Ammon's horn (tissue), 1 donor: Measurements from ENCODE around the gene RAMAC.
"Not testable (repeated sequence)": the region's sequence is repeated elsewhere in the genome, so short reads cannot be mapped to it uniquely, and the experiment has no call there.

Experiments
- DNase-seq: peaks from one replicate; pipeline ENCODE4 v3.0.0-alpha.2; 2016; ENCODE audit warnings: low spot score

RAMAC gene

DNA sequence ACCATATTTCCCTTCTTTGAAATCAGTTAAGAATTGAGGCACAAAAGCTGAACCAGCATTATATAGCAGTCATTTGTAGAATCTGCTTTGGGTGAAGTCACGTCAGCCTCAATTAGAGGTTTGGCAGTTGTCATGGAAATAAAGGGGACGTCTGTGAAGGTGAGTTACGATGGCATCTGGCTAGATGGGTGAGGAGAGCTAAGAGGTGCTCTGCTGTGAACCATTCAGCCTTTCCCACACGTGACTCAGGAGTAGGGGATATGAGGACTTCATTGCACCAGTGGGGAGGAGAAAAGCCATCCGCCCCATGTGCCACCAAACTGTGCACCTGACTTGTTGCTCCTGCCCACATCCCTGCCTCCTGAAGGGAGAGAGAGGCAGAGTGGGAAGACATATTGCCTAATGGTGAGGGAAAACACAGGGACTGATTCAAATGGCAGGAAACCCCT lies 28.2 kb downstream of the RAMAC start:
- no peak for DNase-seq

DNA sequence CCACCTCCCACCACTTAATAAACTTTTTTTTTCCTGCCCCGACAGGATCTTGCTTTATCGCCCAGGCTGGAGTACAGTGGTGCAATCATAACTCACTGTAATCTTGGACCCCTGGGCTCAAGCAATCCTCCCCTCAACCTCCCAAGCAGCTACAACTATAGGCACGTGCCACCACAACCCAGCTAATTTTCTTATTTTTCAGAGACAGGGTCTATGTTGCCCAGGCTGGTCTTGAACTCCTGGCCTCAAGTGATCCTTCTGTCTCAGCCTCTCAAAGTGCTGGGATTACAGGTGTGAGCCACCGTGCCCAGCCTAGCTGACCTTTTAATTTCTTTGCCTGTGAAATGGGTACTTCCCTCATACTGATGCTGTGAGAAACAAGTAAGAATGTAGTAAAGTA lies 29.4 kb downstream of the RAMAC start:
- DNase-seq, result no peak

DNA sequence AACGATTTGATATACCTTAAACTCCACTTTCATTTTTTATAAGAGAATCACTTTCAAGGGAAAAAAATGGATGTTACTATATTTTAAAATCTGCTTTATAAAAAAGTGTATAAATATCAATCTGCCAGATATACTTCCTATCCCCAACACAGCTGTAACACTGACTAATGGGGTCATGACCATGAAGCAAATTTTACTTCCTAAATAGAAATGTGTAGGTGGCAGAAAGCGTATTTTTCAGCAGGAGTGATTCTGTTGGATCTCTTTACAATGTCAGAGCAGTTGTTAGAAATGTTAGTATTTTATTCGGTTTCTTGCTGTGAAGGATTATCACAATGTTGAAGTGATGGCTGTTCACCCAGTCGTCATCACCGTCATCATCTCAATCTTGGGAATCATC lies 30.9 kb downstream of the RAMAC start:
- DNase-seq, result no peak

DNA sequence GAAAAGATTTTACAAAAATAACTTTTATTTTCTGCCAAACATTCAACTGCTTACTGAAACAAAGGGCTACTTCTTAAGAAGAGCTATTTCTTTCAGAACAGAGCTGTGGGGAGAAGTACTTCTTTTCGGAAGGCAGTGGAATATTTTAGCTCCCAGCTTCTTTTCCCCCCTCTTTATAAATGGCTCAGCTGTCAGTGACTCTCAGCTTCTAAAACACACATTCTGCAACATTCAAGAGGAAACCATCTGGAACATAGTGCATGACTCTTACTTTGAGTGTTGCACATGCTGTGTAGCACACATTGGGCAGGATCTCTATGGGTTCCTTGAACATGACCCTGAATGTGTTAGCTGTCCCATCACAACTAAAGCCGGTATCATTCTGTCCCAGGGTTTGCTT lies 32.4 kb downstream of the RAMAC start:
- peak; percentile 60 for DNase-seq

DNA sequence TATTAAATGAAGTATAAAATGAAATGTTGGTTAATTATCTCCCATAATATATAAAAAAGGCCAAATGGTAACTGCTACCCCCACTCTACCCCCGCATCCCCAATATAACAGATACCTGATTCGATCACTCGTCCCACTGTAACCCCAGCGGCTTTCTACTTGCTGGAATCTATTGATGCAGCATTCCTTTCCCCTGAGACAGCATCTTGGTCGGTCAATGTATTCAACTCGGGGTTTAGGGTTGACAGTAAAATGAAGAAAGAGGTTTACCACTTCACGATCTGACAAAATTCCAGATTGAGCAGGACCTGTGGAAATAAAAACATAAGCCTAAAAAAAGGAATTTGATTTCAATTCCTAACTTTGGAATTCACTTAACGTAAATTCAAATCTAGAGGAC lies 44.0 kb downstream of the RAMAC start:
- DNase-seq, result no peak

DNA sequence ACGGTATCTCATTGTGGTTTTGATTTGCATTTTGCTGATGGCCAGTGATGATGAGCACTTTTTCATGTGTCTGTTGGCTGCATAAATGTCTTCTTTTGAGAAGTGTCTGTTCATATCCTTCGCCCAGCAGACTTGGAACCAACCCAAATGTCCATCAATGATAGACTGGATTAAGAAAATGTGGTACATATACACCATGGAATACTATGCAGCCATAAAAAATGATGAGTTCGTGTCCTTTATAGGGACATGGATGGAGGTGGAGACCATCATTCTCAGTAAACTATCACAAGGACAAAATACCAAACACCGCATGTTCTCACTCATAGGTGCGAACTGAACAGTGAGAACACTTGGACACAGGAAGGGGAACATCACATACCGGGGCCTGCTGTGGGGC lies 45.2 kb downstream of the RAMAC start:
- not testable (repeated sequence) for DNase-seq

DNA sequence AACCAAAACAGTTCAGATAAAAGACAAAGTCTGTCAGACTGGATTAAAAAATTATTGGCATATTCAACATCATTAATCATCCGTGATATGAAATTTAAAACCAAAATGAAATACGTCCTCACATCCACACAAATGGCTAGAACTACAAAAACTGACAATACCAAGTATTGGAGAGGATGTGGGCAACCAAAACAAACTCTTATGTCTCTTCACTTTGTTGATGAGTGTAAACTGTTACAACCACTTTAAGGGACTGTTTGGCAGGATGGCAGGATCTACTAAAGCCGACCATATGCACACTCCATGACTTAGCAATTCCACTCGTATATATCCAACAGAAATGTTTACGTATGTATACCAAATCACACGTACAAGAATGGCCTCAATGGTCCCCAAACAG lies 50.2 kb downstream of the RAMAC start:
- DNase-seq, result no peak

DNA sequence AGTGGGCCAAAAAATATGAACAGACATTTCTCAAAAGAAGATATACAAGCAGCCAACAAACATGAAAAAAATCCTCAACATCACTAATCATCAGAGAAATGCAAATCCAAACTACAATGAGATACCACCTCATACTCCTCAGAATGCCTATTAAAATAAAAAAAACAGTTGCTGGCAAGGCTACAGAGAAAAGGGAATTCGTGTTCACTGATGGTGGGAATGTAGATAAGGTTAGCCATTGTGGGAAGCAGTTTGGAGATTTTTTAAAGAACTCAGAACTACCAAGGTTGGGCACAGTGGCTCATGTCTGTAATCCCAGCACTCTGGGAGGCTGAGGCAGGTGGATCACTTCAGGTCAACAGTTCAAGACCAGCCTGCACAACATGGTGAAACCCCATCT lies 53.2 kb downstream of the RAMAC start:
- no peak for DNase-seq
